HUES48 (cell line): ENCODE data around the gene TINCR.
"Not testable (repeated sequence)": the region's sequence is repeated elsewhere in the genome, so short reads cannot be mapped to it uniquely, and the experiment has no call there.

ENCODE experiments used
- H3K27ac ChIP-seq: one replicate; pipeline ENCODE4 v1.7.0; 2013; ENCODE audit warnings: low read depth, low read length, inconsistent platforms
- H3K27me3 ChIP-seq: 2 replicates; pipeline ENCODE4 v1.6.1; 2013; ENCODE audit warnings: mild to moderate bottlenecking, low read length; ENCODE audit not compliant: control insufficient read depth, insufficient read depth
- H3K36me3 ChIP-seq: 2 replicates; pipeline ENCODE4 v1.6.1; 2013; ENCODE audit warnings: low read length; ENCODE audit not compliant: control insufficient read depth, insufficient read depth
- H3K4me1 ChIP-seq: 2 replicates; pipeline ENCODE4 v1.6.1; 2013; ENCODE audit warnings: mild to moderate bottlenecking, low read length; ENCODE audit not compliant: control insufficient read depth, insufficient read depth
- H3K4me3 ChIP-seq: 2 replicates; pipeline ENCODE4 v1.5.1; 2013; ENCODE audit warnings: mild to moderate bottlenecking, low read depth, low read length
- H3K9ac ChIP-seq: 2 replicates; pipeline ENCODE4 v1.6.1; 2013; ENCODE audit warnings: mild to moderate bottlenecking, low read depth, low read length, moderate library complexity
- H3K9me3 ChIP-seq: 2 replicates; pipeline ENCODE4 v1.6.1; 2013; ENCODE audit warnings: low read length; ENCODE audit not compliant: control insufficient read depth, insufficient read depth

TINCR gene

GRCh38 chr19:5557691-5558090 is 10.1 kb downstream of the TINCR start:
- no peaks in the 10 kb centered on the region for H3K36me3 ChIP-seq
- H3K4me1 ChIP-seq: peaks cover 12% of the 10 kb centered on the region
- peaks cover 4% of the 10 kb centered on the region; the same call in 1 of the 2 replicates for H3K9me3 ChIP-seq
- H3K4me3 ChIP-seq: no peak overlapping the region
- no peak overlapping the region for H3K27ac ChIP-seq
- H3K9ac ChIP-seq: no peak overlapping the region
- H3K27me3 ChIP-seq: no peaks in the 10 kb centered on the region

GRCh38 chr19:5554828-5555227 is 12.9 kb downstream of the TINCR start:
- H3K27ac ChIP-seq: no peak overlapping the region
- no peaks in the 10 kb centered on the region for H3K36me3 ChIP-seq
- H3K4me1 ChIP-seq: peaks cover 3% of the 10 kb centered on the region; the same call in 1 of the 2 replicates
- H3K27me3 ChIP-seq: no peaks in the 10 kb centered on the region
- H3K9ac ChIP-seq: no peak overlapping the region
- H3K9me3 ChIP-seq: no peaks in the 10 kb centered on the region
- H3K4me3 ChIP-seq: no peak overlapping the region

- Histone ChIP-seq H3K27me3 (no peaks in the 10 kb centered on the region), H3K9ac (no peak overlapping the region), H3K4me1 (no peaks in the 10 kb centered on the region), H3K9me3 (no peaks in the 10 kb centered on the region), H3K36me3 (no peaks in the 10 kb centered on the region), H3K4me3 (no peak overlapping the region), H3K27ac (no peak overlapping the region)
Observed at GRCh38 chr19:5553892-5554291, 13.9 kb downstream of the TINCR start.

GRCh38 chr19:5547881-5548280 is 19.9 kb downstream of the TINCR start:
- Histone ChIP-seq H3K9me3 (no peaks in the 10 kb centered on the region), H3K27ac (no peak overlapping the region), H3K27me3 (no peaks in the 10 kb centered on the region), H3K4me3 (no peak overlapping the region), H3K9ac (no peak overlapping the region), H3K4me1 (no peaks in the 10 kb centered on the region), H3K36me3 (no peaks in the 10 kb centered on the region)

- H3K27ac ChIP-seq: no peak overlapping the region
- H3K4me1 ChIP-seq: no peaks in the 10 kb centered on the region
- no peak overlapping the region for H3K9ac ChIP-seq
- no peaks in the 10 kb centered on the region for H3K9me3 ChIP-seq
- no peak overlapping the region for H3K4me3 ChIP-seq
- H3K27me3 ChIP-seq: no peaks in the 10 kb centered on the region
- no peaks in the 10 kb centered on the region for H3K36me3 ChIP-seq
Observed at GRCh38 chr19:5545984-5546383, 21.8 kb downstream of the TINCR start.

GRCh38 chr19:5545051-5545450 is 22.7 kb downstream of the TINCR start:
- no peaks in the 10 kb centered on the region for H3K9me3 ChIP-seq
- no peak overlapping the region for H3K4me3 ChIP-seq
- H3K4me1 ChIP-seq: no peaks in the 10 kb centered on the region
- H3K27ac ChIP-seq: no peak overlapping the region
- H3K27me3 ChIP-seq: no peaks in the 10 kb centered on the region
- no peak overlapping the region for H3K9ac ChIP-seq
- no peaks in the 10 kb centered on the region for H3K36me3 ChIP-seq

- Histone ChIP-seq H3K4me3 (no peak overlapping the region), H3K27me3 (no peaks in the 10 kb centered on the region), H3K36me3 (no peaks in the 10 kb centered on the region), H3K9ac (no peak overlapping the region), H3K27ac (no peak overlapping the region), H3K9me3 (no peaks in the 10 kb centered on the region), H3K4me1 (peaks cover 7% of the 10 kb centered on the region; the same call in 1 of the 2 replicates)
Observed at GRCh38 chr19:5542665-5543064, 25.1 kb downstream of the TINCR start.

GRCh38 chr19:5541456-5541855 is 26.3 kb downstream of the TINCR start:
- H3K9ac ChIP-seq: no peak overlapping the region
- no peak overlapping the region for H3K27ac ChIP-seq
- H3K4me1 ChIP-seq: peaks cover 7% of the 10 kb centered on the region; the same call in 1 of the 2 replicates
- H3K36me3 ChIP-seq: no peaks in the 10 kb centered on the region
- no peaks in the 10 kb centered on the region for H3K27me3 ChIP-seq
- H3K9me3 ChIP-seq: no peaks in the 10 kb centered on the region
- H3K4me3 ChIP-seq: no peak overlapping the region

GRCh38 chr19:5540208-5540607 is 27.5 kb downstream of the TINCR start:
- Histone ChIP-seq H3K9me3 (peaks cover 1% of the 10 kb centered on the region; the same call in 1 of the 2 replicates), H3K36me3 (no peaks in the 10 kb centered on the region), H3K4me3 (no peak overlapping the region), H3K9ac (no peak overlapping the region), H3K27me3 (no peaks in the 10 kb centered on the region; the same call in 1 of the 2 replicates), H3K27ac (no peak overlapping the region), H3K4me1 (peaks cover 7% of the 10 kb centered on the region; the same call in 1 of the 2 replicates)

- H3K27ac ChIP-seq: no peak overlapping the region
- H3K9me3 ChIP-seq: peaks cover 10% of the 10 kb centered on the region
- no peaks in the 10 kb centered on the region; the same call in 1 of the 2 replicates for H3K27me3 ChIP-seq
- H3K4me3 ChIP-seq: no peak overlapping the region
- peaks cover 7% of the 10 kb centered on the region; the same call in 1 of the 2 replicates for H3K4me1 ChIP-seq
- H3K9ac ChIP-seq: no peak overlapping the region
- no peaks in the 10 kb centered on the region for H3K36me3 ChIP-seq
Observed at GRCh38 chr19:5537870-5538269, 29.9 kb downstream of the TINCR start.

- Histone ChIP-seq H3K27ac (peak overlapping the region; percentile 76), H3K4me3 (peak overlapping the region; percentile 39; the same call in 1 of the 2 replicates)
- H3K9ac ChIP-seq, H3K36me3 ChIP-seq, H3K27me3 ChIP-seq, H3K9me3 ChIP-seq, H3K4me1 ChIP-seq: not testable (repeated sequence)
Observed at GRCh38 chr19:5536982-5537579, 30.7 kb downstream of the TINCR start.
